SU-DHL-6 (cell line): ENCODE results near the gene EPHB1.

Experiments
- H2AFZ ChIP-seq: fragments of 200-600 bp; sonication (generic); 2 replicates; pipeline ENCODE4 v1.6.1; 2014; ENCODE audit warnings: low read depth, mild to moderate bottlenecking, moderate library complexity, mixed read lengths, antibody characterized with exemption, low read length; ENCODE audit not compliant: severe bottlenecking
- H3F3A ChIP-seq: fragments of 200-600 bp; shearing (Covaris generic); 2 replicates; pipeline ENCODE4 v1.6.0; 2016; ENCODE audit warnings: antibody characterized with exemption, mild to moderate bottlenecking; ENCODE audit not compliant: insufficient read depth
- H3K27ac ChIP-seq: fragments of 200-600 bp; sonication (generic); 2 replicates; pipeline ENCODE4 v1.5.1; 2016; ENCODE audit warnings: low read depth, mild to moderate bottlenecking, low read length, moderate library complexity, mixed read lengths
- H3K27me3 ChIP-seq: fragments of 200-600 bp; sonication (generic), shearing (Covaris generic); 2 replicates; pipeline ENCODE4 v1.6.0; 2014; ENCODE audit warnings: mild to moderate bottlenecking, low read length
- H3K36me3 ChIP-seq: fragments of 200-600 bp; sonication (generic); 2 replicates; pipeline ENCODE4 v1.6.1; 2014; ENCODE audit warnings: mild to moderate bottlenecking, low read length, mixed read lengths
- H3K4me2 ChIP-seq: fragments of 300-600, 200-600 bp; shearing (Covaris generic), sonication (generic); 2 replicates; pipeline ENCODE4 v1.6.0; 2014; ENCODE audit warnings: low read length, low read depth, mild to moderate bottlenecking; ENCODE audit not compliant: poor library complexity, severe bottlenecking
- H3K4me3 ChIP-seq: fragments of 200-600 bp; sonication (generic); 2 replicates; pipeline ENCODE4 v1.5.1; 2014; ENCODE audit warnings: antibody characterized with exemption, low read length, mild to moderate bottlenecking, mixed read lengths; ENCODE audit not compliant: insufficient read depth, poor library complexity, severe bottlenecking
- H3K79me2 ChIP-seq: fragments of 200-600 bp; sonication (generic); 2 replicates; pipeline ENCODE4 v1.6.1; 2014; ENCODE audit warnings: mild to moderate bottlenecking, low read length, moderate library complexity; ENCODE audit not compliant: insufficient read depth
- H3K9ac ChIP-seq: fragments of 200-600 bp; sonication (generic); 2 replicates; pipeline ENCODE4 v1.7.0; 2014; ENCODE audit warnings: mild to moderate bottlenecking, low read length
- H3K9me2 ChIP-seq: fragments of 200-600 bp; sonication (generic); replicated peaks from 2 replicates; pipeline ENCODE4 v1.6.1; 2014; ENCODE audit warnings: low read length; ENCODE audit not compliant: insufficient read depth
- H3K9me3 ChIP-seq: fragments of 200-600 bp; sonication (generic); 2 replicates; pipeline ENCODE4 v1.6.1; 2014; ENCODE audit warnings: low read length, mixed read lengths; ENCODE audit not compliant: insufficient read depth
- H4K20me1 ChIP-seq: fragments of 200-600 bp; sonication (generic); 2 replicates; pipeline ENCODE4 v1.6.1; 2014; ENCODE audit warnings: low read depth, mild to moderate bottlenecking, antibody characterized with exemption, low read length, moderate library complexity, mixed read lengths
- CTCF ChIP-seq: fragments of 200-600 bp; sonication (generic); IDR thresholded peaks from one replicate; pipeline ENCODE4 v1.5.1; 2017; ENCODE audit warnings: antibody characterized with exemption, mild to moderate bottlenecking, low read length, moderate library complexity; ENCODE audit not compliant: insufficient read depth, poor library complexity, severe bottlenecking
- EZH2phosphoT487 ChIP-seq: fragments of 200-600 bp; sonication (generic), shearing (Covaris generic); conservative IDR thresholded peaks from 2 replicates; pipeline ENCODE4 v1.6.1; 2018; ENCODE audit warnings: mild to moderate bottlenecking, antibody characterized with exemption, low read length, moderate library complexity, mixed read lengths

Gene EPHB1

DNA sequence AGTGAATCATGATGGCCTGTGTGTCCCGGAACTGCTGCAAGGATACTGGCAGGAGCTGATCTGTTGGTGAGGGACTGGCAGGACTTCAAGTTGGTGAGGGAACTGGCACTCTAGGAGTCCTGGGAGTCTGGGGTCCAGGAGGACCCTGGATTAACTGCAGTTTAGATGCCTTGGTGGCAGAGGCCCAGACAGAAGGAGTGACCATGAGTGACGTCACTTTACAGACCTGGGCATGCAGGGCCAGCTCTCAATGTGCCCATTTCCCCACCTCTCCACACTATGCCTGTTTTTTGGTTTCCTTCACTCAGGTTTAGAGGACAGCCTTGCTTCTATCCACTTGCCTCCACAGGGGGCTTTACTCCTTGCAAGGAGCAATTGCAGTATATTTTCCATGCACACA is 154.1 kb downstream of the EPHB1 start:
- Histone ChIP-seq H3F3A (no peaks in the 10 kb centered on the region), H3K36me3 (no peaks in the 10 kb centered on the region), H3K79me2 (no peaks in the 10 kb centered on the region), H3K9me3 (no peaks in the 10 kb centered on the region), H2AFZ (no peak overlapping the region), H4K20me1 (no peaks in the 10 kb centered on the region), H3K9me2 (no peaks in the 10 kb centered on the region), H3K9ac (no peak overlapping the region), H3K4me2 (no peak overlapping the region), H3K27ac (no peak overlapping the region), H3K27me3 (no peaks in the 10 kb centered on the region), H3K4me3 (no peak overlapping the region)
- TF ChIP-seq CTCF = no peak
- no peak for TF ChIP-seq EZH2phosphoT487

GRCh38 chr3:134952371-134952770 is 157.3 kb downstream of the EPHB1 start:
- H3K9me2 ChIP-seq = no peaks in the 10 kb centered on the region
- H3K79me2 ChIP-seq = no peaks in the 10 kb centered on the region
- H3K27me3 ChIP-seq = no peaks in the 10 kb centered on the region
- H3K9ac ChIP-seq = no peak overlapping the region
- no peaks in the 10 kb centered on the region for H3F3A ChIP-seq
- H3K27ac ChIP-seq = no peak overlapping the region
- H4K20me1 ChIP-seq = no peaks in the 10 kb centered on the region
- TF ChIP-seq CTCF (no peak), EZH2phosphoT487 (no peak)
- no peak overlapping the region for H3K4me3 ChIP-seq
- no peaks in the 10 kb centered on the region for H3K9me3 ChIP-seq
- H3K36me3 ChIP-seq = no peaks in the 10 kb centered on the region
- no peak overlapping the region for H3K4me2 ChIP-seq
- H2AFZ ChIP-seq = no peak overlapping the region

GRCh38 chr3:134955874-134956273 is 160.8 kb downstream of the EPHB1 start:
- TF ChIP-seq CTCF (no peak), EZH2phosphoT487 (no peak)
- Histone ChIP-seq H3K79me2 (no peaks in the 10 kb centered on the region), H3K27ac (no peak overlapping the region), H3K27me3 (no peaks in the 10 kb centered on the region), H3K4me2 (no peak overlapping the region), H3K9ac (no peak overlapping the region), H3F3A (no peaks in the 10 kb centered on the region), H3K36me3 (no peaks in the 10 kb centered on the region), H3K9me3 (no peaks in the 10 kb centered on the region), H2AFZ (no peak overlapping the region), H4K20me1 (no peaks in the 10 kb centered on the region), H3K9me2 (no peaks in the 10 kb centered on the region), H3K4me3 (no peak overlapping the region)
